ENCODE data around the gene CD7.
A peak's percentile ranks its signal among the peaks of the same experiment; 100 is the strongest.

The CD7 gene

GRCh38 chr17:82314727-82315605 lies 2.4 kb downstream of the CD7 start:
- DNase-seq (ENCODE audit: low read depth), result no peak

GRCh38 chr17:82314012-82314726 lies 3.2 kb downstream of the CD7 start:
- DNase-seq (ENCODE audit: low read depth), result no peak

GRCh38 chr17:82313195-82314011 lies 4.0 kb downstream of the CD7 start:
- no peak for DNase-seq (ENCODE audit: low read depth)

- no peak for DNase-seq (ENCODE audit: low read depth)
Measured at GRCh38 chr17:82311971-82312370, 5.4 kb downstream of the CD7 start.

GRCh38 chr17:82310877-82311276 lies 6.5 kb downstream of the CD7 start:
- no peak for DNase-seq (ENCODE audit: low read depth)

GRCh38 chr17:82309656-82310570 lies 7.5 kb downstream of the CD7 start:
- DNase-seq (ENCODE audit: low read depth), result no peak

GRCh38 chr17:82305727-82306300 lies 11.6 kb downstream of the CD7 start:
- no peak for DNase-seq (ENCODE audit: low read depth)

- DNase-seq (ENCODE audit: low read depth), result no peak
Measured at GRCh38 chr17:82304826-82305726, 12.3 kb downstream of the CD7 start.

GRCh38 chr17:82303944-82304808 lies 13.2 kb downstream of the CD7 start:
- no peak for DNase-seq (ENCODE audit: low read depth)

GRCh38 chr17:82302991-82303943 lies 14.1 kb downstream of the CD7 start:
- no peak for DNase-seq (ENCODE audit: low read depth)

- no peak for DNase-seq (ENCODE audit: low read depth)
Measured at GRCh38 chr17:82302568-82302963, 14.8 kb downstream of the CD7 start.

GRCh38 chr17:82301916-82302567 lies 15.4 kb downstream of the CD7 start:
- DNase-seq (ENCODE audit: low read depth), result peak; percentile 71

GRCh38 chr17:82301300-82301915 lies 16.0 kb downstream of the CD7 start:
- DNase-seq (ENCODE audit: low read depth), result no peak

- DNase-seq (ENCODE audit: low read depth), result peak; percentile 73
Measured at GRCh38 chr17:82300707-82301270, 16.6 kb downstream of the CD7 start.

GRCh38 chr17:82300228-82300627 lies 17.2 kb downstream of the CD7 start:
- DNase-seq (ENCODE audit: low read depth), result no peak

GRCh38 chr17:82299452-82299851 lies 18.0 kb downstream of the CD7 start:
- DNase-seq (ENCODE audit: low read depth), result no peak

All from activated T-cell treated with anti-CD3 and anti-CD28 coated beads for 48 hours (primary cell).